Smooth muscle cell (in vitro differentiated cells): ENCODE results near the gene DNAAF5. TPM values are rescaled to one million over a fixed set of nuclear protein-coding genes. Genes with fewer than 3 reads are reported as not detected.

Experiments
- DNase-seq: peaks from one replicate; lab custom pipeline; 2025; ENCODE audit not compliant: unreplicated experiment; lab: John Stamatoyannopoulos, UW
- H2AFZ ChIP-seq: fragments of 200-600 bp; sonication (generic); 2 replicates; pipeline ENCODE4 v1.6.0; 2016; ENCODE audit warnings: antibody characterized with exemption, low read depth, mild to moderate bottlenecking
- H3F3A ChIP-seq: fragments of 200-600 bp; sonication (generic); 2 replicates; pipeline ENCODE4 v1.6.0; 2017; ENCODE audit warnings: antibody characterized with exemption, low read depth
- H3K27ac ChIP-seq: fragments of 200-600 bp; sonication (generic); 2 replicates; pipeline ENCODE4 v1.5.1; 2016; ENCODE audit warnings: low read depth, mild to moderate bottlenecking
- H3K27me3 ChIP-seq: fragments of 200-600 bp; sonication (generic); 2 replicates; pipeline ENCODE4 v1.6.1; 2016; ENCODE audit warnings: low read depth, mild to moderate bottlenecking
- H3K36me3 ChIP-seq: fragments of 200-600 bp; sonication (generic); 2 replicates; pipeline ENCODE4 v1.5.1; 2016; ENCODE audit warnings: low read depth
- H3K4me1 ChIP-seq: fragments of 200-600 bp; sonication (generic); 2 replicates; pipeline ENCODE4 v1.5.1; 2016; ENCODE audit warnings: low read depth
- H3K4me2 ChIP-seq: fragments of 200-600 bp; sonication (generic); 2 replicates; pipeline ENCODE4 v1.6.0; 2016; ENCODE audit warnings: mild to moderate bottlenecking
- H3K4me3 ChIP-seq: fragments of 200-600 bp; sonication (generic); 2 replicates; pipeline ENCODE4 v1.5.1; 2016; ENCODE audit warnings: mild to moderate bottlenecking
- H3K79me2 ChIP-seq: fragments of 200-600 bp; sonication (generic); 2 replicates; pipeline ENCODE4 v1.6.0; 2016; ENCODE audit warnings: low read depth, mild to moderate bottlenecking
- H3K9ac ChIP-seq: fragments of 200-600 bp; sonication (generic); 2 replicates; pipeline ENCODE4 v1.6.0; 2016; ENCODE audit warnings: low read depth
- H3K9me3 ChIP-seq: fragments of 200-600 bp; sonication (generic); replicated peaks from 2 replicates; pipeline ENCODE4 v1.5.1; 2016; ENCODE audit warnings: low read depth
- H4K20me1 ChIP-seq: fragments of 200-600 bp; sonication (generic); 2 replicates; pipeline ENCODE4 v1.6.0; 2016; ENCODE audit warnings: low read depth
- WGBS: methylation state at CpG from one replicate; pipeline ENCODE4 v1.1.7; 2016; ENCODE audit warnings: low lambda C conversion rate; 5-methylcytosine and 5-hydroxymethylcytosine counted together
- polyA plus RNA-seq: library from polyadenylated mRNA; unstranded; fragments of >200 nt; fragmentation: Nextera tagmentation; extraction: Ambion mirVana; gene quantifications from 2 replicates; pipeline ENCODE4 v1.2.1, GENCODE V29; 2016
- total RNA-seq: library from RNA; depleted of rRNA; stranded (reverse); fragments of >200 nt; gene quantifications from 2 replicates; pipeline ENCODE4 v1.2.3, GENCODE V29; 2014
- TF ChIP-seq, protein P1 (sequence below): fragments of 200-600 bp; sonication (generic); IDR thresholded peaks from 2 replicates; pipeline ENCODE4 v1.5.1; 2017; ENCODE audit warnings: borderline replicate concordance, mild to moderate bottlenecking, antibody characterized with exemption; ENCODE audit not compliant: insufficient read depth, poor library complexity, severe bottlenecking

DNAAF5 gene
- total and polyA plus RNA-seq, 2 experiments from 2014 or later: 13.9 to 17.0 TPM

GRCh38 chr7:822692-823276 lies 96.3 kb downstream of the DNAAF5 start:
- H3K4me1 ChIP-seq: no peaks in the 10 kb centered on the region
- no peak overlapping the region for H3K27ac ChIP-seq
- no peaks in the 10 kb centered on the region for H3K9me3 ChIP-seq
- 94% methylated on average over 32 of the region's 32 CpGs for WGBS
- H3K79me2 ChIP-seq: peaks cover 98% of the 10 kb centered on the region
- no peaks in the 10 kb centered on the region for H3F3A ChIP-seq
- TF ChIP-seq, protein P1, sequence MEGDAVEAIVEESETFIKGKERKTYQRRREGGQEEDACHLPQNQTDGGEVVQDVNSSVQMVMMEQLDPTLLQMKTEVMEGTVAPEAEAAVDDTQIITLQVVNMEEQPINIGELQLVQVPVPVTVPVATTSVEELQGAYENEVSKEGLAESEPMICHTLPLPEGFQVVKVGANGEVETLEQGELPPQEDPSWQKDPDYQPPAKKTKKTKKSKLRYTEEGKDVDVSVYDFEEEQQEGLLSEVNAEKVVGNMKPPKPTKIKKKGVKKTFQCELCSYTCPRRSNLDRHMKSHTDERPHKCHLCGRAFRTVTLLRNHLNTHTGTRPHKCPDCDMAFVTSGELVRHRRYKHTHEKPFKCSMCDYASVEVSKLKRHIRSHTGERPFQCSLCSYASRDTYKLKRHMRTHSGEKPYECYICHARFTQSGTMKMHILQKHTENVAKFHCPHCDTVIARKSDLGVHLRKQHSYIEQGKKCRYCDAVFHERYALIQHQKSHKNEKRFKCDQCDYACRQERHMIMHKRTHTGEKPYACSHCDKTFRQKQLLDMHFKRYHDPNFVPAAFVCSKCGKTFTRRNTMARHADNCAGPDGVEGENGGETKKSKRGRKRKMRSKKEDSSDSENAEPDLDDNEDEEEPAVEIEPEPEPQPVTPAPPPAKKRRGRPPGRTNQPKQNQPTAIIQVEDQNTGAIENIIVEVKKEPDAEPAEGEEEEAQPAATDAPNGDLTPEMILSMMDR: no peak
- no peak for DNase-seq
- no peak overlapping the region for H3K4me3 ChIP-seq
- H4K20me1 ChIP-seq: peaks cover 100% of the 10 kb centered on the region
- H3K27me3 ChIP-seq: no peaks in the 10 kb centered on the region
- no peaks in the 10 kb centered on the region for H3K36me3 ChIP-seq
- H3K9ac ChIP-seq: no peak overlapping the region
- no peak overlapping the region for H3K4me2 ChIP-seq
- H2AFZ ChIP-seq: no peak overlapping the region

DNA sequence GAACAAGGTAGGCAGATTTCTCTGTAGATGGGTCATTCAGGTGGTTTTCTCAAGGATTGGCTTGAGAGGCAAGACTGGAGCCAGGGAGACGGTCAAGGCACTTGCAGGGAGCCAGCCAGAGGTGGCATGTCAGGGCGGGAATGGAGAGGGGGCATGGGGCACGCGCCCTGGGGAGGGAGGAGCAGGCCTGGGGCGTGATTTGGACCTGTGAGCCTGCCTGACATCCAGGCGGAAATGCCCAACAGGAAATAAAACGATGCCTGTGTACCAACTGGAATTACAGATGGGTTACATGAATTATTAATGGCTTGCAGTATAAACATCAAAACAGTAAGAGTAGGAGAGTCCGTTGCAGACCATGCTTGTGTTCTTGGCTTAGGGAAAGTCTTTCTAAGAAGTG lies 97.2 kb downstream of the DNAAF5 start:
- H3F3A ChIP-seq: no peaks in the 10 kb centered on the region
- TF ChIP-seq, protein P1: no peak
- no peak overlapping the region for H3K27ac ChIP-seq
- DNase-seq: no peak
- no peaks in the 10 kb centered on the region for H3K36me3 ChIP-seq
- no peaks in the 10 kb centered on the region for H3K4me1 ChIP-seq
- H3K79me2 ChIP-seq: peaks cover 98% of the 10 kb centered on the region
- 98% methylated on average over 7 of the region's 8 CpGs for WGBS
- no peaks in the 10 kb centered on the region for H3K9me3 ChIP-seq
- no peak overlapping the region for H3K4me3 ChIP-seq
- no peak overlapping the region for H3K4me2 ChIP-seq
- H4K20me1 ChIP-seq: peaks cover 100% of the 10 kb centered on the region
- no peaks in the 10 kb centered on the region for H3K27me3 ChIP-seq
- H3K9ac ChIP-seq: no peak overlapping the region
- H2AFZ ChIP-seq: no peak overlapping the region

DNA sequence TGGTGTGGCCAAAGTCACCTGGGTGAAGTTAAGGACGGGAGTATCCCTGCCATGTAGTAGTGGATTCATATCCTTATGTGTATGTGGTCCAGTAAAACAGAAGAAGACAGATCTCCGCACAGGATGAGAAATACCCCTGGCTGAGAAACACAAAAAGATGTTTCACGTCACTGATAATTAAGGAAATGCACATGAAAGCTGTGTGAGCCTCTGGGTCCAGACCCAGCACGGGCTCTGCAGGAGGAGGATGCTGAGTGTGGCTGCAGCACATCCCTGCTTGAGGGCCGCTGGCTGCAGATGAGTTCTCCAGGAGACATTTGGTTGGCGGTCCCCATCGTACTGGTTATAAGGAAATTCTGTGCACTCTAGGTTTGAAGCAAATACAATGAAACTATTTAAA lies 97.6 kb downstream of the DNAAF5 start:
- Histone ChIP-seq H3K4me3 (no peak overlapping the region), H4K20me1 (peaks cover 100% of the 10 kb centered on the region), H3K9ac (no peak overlapping the region), H3K4me1 (no peaks in the 10 kb centered on the region), H3K9me3 (no peaks in the 10 kb centered on the region), H3K4me2 (no peak overlapping the region), H3K36me3 (no peaks in the 10 kb centered on the region), H3K27me3 (no peaks in the 10 kb centered on the region), H3K27ac (no peak overlapping the region), H3K79me2 (peaks cover 98% of the 10 kb centered on the region), H3F3A (no peaks in the 10 kb centered on the region), H2AFZ (no peak overlapping the region)
- whole genome bisulfite sequencing: 93% methylated on average over 7 of the region's 7 CpGs
- no peak for DNase-seq
- TF ChIP-seq, protein P1: no peak

- Histone ChIP-seq H3K4me3 (no peak overlapping the region), H3K79me2 (peaks cover 98% of the 10 kb centered on the region), H3K4me1 (no peaks in the 10 kb centered on the region), H3K9me3 (no peaks in the 10 kb centered on the region), H4K20me1 (peaks cover 100% of the 10 kb centered on the region), H3K27ac (no peak overlapping the region), H3K27me3 (no peaks in the 10 kb centered on the region), H3K4me2 (no peak overlapping the region), H3K36me3 (no peaks in the 10 kb centered on the region), H3K9ac (no peak overlapping the region), H2AFZ (no peak overlapping the region), H3F3A (no peaks in the 10 kb centered on the region)
- 94% methylated on average over 11 of the region's 11 CpGs for WGBS
- DNase-seq: no peak
- TF ChIP-seq, protein P1: no peak
These were observed 98.2 kb downstream of the DNAAF5 start for GRCh38 chr7:824664-825063.
